ENCODE results near the gene NCK1.

The NCK1 gene

DNA sequence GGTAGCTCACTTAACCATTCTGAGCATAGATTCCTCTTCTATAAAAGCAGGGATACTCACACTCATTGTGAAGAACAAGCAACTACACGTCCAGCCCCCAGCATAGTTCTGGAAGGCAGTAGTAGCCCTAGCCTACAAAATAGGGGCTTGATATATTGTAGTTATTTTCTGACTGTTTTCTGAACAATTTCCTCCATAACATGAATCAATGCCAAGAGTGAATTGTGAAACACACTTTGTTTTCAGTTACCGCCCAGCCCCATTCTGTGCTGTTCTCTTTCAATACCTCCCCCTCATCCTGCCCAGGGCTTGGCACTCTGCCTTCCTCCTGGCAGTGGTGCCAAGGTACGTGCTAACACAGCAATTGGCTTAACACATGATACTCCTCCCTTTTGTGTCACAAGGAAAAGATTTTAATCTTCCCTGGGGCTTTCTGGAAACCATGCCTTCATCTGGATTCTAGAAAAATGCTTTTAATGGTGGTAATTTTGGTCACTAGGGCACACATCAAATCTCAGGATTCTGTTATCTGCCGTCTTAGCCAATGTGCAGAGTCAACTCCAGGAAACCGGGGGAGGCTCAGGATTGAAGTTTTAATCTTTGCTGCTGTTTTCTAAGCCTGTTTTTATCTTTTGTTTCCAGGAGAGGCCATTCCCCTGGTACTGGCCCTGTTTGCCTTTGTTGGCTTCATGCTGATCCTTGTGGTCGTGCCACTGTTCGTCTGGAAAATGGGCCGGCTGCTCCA lies 132.9 kb downstream of the NCK1 start:
- H3K27ac ChIP-seq = no peak overlapping the region
- no peak for DNase-seq

DNA sequence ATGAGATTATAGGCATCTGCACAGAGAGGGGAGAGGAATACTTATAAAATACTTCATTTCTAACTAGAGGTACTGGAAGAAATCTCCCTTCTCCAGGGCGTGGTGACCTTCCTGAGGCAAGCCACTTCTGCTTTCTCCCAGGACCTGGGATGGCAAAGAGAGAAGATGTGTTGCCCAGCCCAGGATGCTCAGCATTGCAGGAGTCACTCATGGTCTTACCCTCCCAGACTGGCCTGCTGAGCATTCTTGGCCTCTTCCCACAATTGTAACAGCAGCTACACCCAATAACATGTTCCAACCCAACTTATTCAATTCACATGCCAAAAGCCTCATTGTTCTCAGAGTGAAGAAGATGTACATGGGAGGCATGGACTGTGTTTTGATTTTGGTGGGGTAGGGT lies 133.6 kb downstream of the NCK1 start:
- no peak for DNase-seq
- no peak overlapping the region for H3K27ac ChIP-seq
- no peaks in the 10 kb centered on the region for H3K9me3 ChIP-seq (ENCODE audit: severe bottlenecking)
- no peaks in the 10 kb centered on the region for H3K36me3 ChIP-seq
- no peak overlapping the region for H3K4me3 ChIP-seq (ENCODE audit: low read depth, low read length)
- H3K27me3 ChIP-seq (ENCODE audit: insufficient read depth, low read depth, severe bottlenecking) = no peaks in the 10 kb centered on the region
- TF ChIP-seq, protein P1, sequence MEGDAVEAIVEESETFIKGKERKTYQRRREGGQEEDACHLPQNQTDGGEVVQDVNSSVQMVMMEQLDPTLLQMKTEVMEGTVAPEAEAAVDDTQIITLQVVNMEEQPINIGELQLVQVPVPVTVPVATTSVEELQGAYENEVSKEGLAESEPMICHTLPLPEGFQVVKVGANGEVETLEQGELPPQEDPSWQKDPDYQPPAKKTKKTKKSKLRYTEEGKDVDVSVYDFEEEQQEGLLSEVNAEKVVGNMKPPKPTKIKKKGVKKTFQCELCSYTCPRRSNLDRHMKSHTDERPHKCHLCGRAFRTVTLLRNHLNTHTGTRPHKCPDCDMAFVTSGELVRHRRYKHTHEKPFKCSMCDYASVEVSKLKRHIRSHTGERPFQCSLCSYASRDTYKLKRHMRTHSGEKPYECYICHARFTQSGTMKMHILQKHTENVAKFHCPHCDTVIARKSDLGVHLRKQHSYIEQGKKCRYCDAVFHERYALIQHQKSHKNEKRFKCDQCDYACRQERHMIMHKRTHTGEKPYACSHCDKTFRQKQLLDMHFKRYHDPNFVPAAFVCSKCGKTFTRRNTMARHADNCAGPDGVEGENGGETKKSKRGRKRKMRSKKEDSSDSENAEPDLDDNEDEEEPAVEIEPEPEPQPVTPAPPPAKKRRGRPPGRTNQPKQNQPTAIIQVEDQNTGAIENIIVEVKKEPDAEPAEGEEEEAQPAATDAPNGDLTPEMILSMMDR (IDR thresholded peaks at IDR 0.05; ENCODE audit: low read depth, low read length) = no peak

More for the DNA sequence above, 132.9 kb downstream of the NCK1 start:
- Histone ChIP-seq H3K4me3 (ENCODE audit: low read depth, low read length) (no peak overlapping the region), H3K36me3 (no peaks in the 10 kb centered on the region), H3K27me3 (ENCODE audit: insufficient read depth, low read depth, severe bottlenecking) (no peaks in the 10 kb centered on the region), H3K9me3 (ENCODE audit: severe bottlenecking) (no peaks in the 10 kb centered on the region)
- TF ChIP-seq, protein P1 (IDR thresholded peaks at IDR 0.05; ENCODE audit: low read depth, low read length) = no peak
